Forelimb muscle (tissue), 1 donor: ENCODE measurements around the gene NEDD9. TPM values are rescaled to one million over a fixed set of nuclear protein-coding genes. Genes with fewer than 3 reads are reported as not detected.

Experiments
- DNase-seq: peaks from one replicate; pipeline ENCODE4 v3.0.0-alpha.2; 2013; ENCODE audit warnings: low read depth
- polyA plus RNA-seq: library from polyadenylated mRNA; unstranded; fragments of 120-200 nt; gene quantifications from one replicate; pipeline ENCODE4 v1.2.1, GENCODE V29; 2013; ENCODE audit not compliant: insufficient read length

NEDD9 gene
- polyA plus RNA-seq, 1 donor: 10.1 TPM

- DNase-seq: no peak
Observed at GRCh38 chr6:11260249-11261038, 28.0 kb upstream of the NEDD9 start.

GRCh38 chr6:11258260-11259237 is 26.1 kb upstream of the NEDD9 start:
- no peak for DNase-seq

GRCh38 chr6:11255610-11256009 is 23.1 kb upstream of the NEDD9 start:
- DNase-seq: no peak

- DNase-seq: no peak
Observed at GRCh38 chr6:11253594-11253993, 21.1 kb upstream of the NEDD9 start.

- DNase-seq: no peak
Observed at GRCh38 chr6:11251553-11252360, 19.3 kb upstream of the NEDD9 start.

- no peak for DNase-seq
Observed at GRCh38 chr6:11250108-11250507, 17.6 kb upstream of the NEDD9 start.

GRCh38 chr6:11248974-11249761 is 16.7 kb upstream of the NEDD9 start:
- DNase-seq: no peak

GRCh38 chr6:11246722-11247121 is 14.3 kb upstream of the NEDD9 start:
- DNase-seq: no peak

- DNase-seq: no peak
Observed at GRCh38 chr6:11245381-11246256, 13.2 kb upstream of the NEDD9 start.

GRCh38 chr6:11244387-11245126 is 12.1 kb upstream of the NEDD9 start:
- DNase-seq: no peak

- DNase-seq: no peak
Observed at GRCh38 chr6:11243861-11244260, 11.4 kb upstream of the NEDD9 start.

GRCh38 chr6:11242711-11243110 is 10.2 kb upstream of the NEDD9 start:
- DNase-seq: no peak

GRCh38 chr6:11241793-11242201 is 9.3 kb upstream of the NEDD9 start:
- DNase-seq: no peak

GRCh38 chr6:11241154-11241792 is 8.8 kb upstream of the NEDD9 start:
- no peak for DNase-seq

- no peak for DNase-seq
Observed at GRCh38 chr6:11237956-11238355, 5.5 kb upstream of the NEDD9 start.

- no peak for DNase-seq
Observed at GRCh38 chr6:11237428-11237827, 5.0 kb upstream of the NEDD9 start.

- no peak for DNase-seq
Observed at GRCh38 chr6:11236915-11237314, 4.4 kb upstream of the NEDD9 start.

GRCh38 chr6:11236076-11236750 is 3.7 kb upstream of the NEDD9 start:
- no peak for DNase-seq
